ENCODE data around the gene HNRNPA0.

DNA sequence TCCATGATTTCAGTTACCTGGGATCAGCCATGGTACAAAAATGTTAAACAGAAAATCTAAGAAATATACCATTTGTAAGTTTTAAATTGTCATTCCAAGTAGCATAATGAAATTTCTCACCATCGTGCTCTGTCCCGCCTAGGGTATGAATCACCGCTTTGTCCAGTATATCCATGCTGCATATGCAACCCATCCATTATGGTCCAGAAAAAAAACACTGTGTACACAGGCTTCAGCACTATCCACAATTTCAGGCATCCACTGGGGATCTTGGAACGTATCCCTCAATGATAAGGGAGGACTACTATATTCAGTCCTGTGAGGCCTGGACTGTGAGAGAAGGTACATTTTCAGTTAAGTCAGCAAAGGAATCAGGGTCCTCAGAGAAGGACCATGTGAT, 37.6 kb upstream of the HNRNPA0 start:
- TF ChIP-seq EZH2 (IDR thresholded peaks at IDR 0.05; ENCODE audit: low read length), result no peak
- TF ChIP-seq, protein P1, sequence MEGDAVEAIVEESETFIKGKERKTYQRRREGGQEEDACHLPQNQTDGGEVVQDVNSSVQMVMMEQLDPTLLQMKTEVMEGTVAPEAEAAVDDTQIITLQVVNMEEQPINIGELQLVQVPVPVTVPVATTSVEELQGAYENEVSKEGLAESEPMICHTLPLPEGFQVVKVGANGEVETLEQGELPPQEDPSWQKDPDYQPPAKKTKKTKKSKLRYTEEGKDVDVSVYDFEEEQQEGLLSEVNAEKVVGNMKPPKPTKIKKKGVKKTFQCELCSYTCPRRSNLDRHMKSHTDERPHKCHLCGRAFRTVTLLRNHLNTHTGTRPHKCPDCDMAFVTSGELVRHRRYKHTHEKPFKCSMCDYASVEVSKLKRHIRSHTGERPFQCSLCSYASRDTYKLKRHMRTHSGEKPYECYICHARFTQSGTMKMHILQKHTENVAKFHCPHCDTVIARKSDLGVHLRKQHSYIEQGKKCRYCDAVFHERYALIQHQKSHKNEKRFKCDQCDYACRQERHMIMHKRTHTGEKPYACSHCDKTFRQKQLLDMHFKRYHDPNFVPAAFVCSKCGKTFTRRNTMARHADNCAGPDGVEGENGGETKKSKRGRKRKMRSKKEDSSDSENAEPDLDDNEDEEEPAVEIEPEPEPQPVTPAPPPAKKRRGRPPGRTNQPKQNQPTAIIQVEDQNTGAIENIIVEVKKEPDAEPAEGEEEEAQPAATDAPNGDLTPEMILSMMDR (optimal IDR thresholded peaks at IDR 0.05 in 1 of 3, IDR thresholded peaks at IDR 0.05 in 1 of 3, conservative IDR thresholded peaks at IDR 0.05 in 1 of 3; ENCODE audit: extremely low read depth in 1 of 3, insufficient read depth in 2 of 3, low read length in 3 of 3), result no peak

All from keratinocyte (primary cell).